D721Med (cell line): ENCODE measurements around the gene BCAP29.

ENCODE experiments used
- DNase-seq: peaks from one replicate; pipeline ENCODE4 v3.0.0; 2011; ENCODE audit warnings: low spot score; ENCODE audit not compliant: insufficient read length
- FAIRE-seq: peaks from 2 replicates; lab custom pipeline; 2011; peaks lifted over from hg19 to GRCh38; lab: Jason Lieb, UNC
- TF ChIP-seq, protein P1 (sequence below): IDR thresholded peaks from 2 replicates; pipeline ENCODE4 v1.5.1; 2012; ENCODE audit warnings: mild to moderate bottlenecking, control low read depth; ENCODE audit not compliant: insufficient read depth; ENCODE audit errors: missing control alignments

The BCAP29 gene

DNA sequence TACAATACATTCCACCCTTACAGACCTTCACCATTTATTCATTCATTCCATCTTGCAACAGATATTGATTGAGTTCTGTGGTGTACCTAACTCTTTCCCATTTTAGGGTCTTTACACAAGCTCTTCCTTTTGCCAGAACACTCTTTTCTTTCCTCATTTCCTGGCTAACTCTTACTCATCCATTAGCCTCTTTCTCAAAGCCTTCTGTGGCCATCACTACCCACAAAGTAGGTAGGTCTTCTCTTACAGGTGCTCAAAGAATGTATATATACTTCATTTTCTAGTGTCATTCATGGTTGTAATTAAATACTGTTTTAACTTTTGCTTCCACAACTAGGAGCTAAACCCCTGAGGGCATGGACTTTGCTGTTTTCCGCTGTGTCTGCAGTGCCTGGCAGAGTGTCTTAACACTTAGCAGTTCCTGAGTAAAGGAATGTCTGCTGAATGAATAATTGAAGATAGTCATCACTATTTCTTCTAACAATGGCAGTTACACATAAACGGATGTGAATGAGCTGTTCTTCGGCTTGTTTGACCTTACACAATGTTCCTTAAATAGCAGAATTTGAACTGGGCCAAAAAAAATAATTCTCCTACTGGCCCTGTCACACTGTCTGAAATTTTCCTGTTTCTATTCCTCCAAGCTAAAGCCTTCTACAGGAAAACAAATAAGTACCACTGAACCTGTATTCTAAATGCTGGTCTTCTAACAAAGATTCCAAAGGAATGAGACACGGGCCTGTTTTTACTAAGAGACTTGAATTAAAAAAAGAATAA is 15.1 kb downstream of the BCAP29 start:
- DNase-seq, result no peak

DNA sequence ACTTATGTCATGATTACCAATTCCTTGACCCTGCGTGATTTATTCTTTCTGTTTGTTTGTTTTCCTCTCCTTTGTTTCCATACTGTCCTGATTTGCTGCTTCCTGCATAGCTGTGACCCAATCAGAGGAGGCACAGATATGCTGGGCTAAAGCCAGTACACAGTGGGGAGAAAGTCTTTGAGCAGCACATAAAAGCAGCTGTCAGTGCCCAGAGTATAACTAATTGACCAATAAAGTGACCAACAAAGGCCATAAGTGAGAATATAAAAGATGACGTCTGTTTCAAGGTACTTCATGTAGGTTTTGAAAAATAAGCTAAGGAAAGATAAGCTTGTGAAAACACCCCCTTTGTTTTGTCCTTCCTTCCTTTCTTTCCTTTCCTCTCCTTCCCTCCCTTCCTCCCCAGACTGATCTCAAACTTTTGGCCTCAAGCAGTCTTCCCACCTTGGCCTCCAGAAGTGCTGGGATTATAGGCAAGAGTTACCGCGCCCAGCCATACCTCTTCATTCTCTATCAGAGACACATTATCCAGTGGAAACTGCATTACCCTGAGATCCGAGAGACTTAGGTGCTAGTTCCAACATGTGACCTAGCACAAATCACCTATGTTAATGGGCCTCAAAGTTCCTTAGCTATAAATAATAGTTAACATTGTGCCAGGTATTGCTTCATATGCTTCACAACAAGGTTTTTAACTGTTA is 17.0 kb downstream of the BCAP29 start:
- no peak for FAIRE-seq
- no peak for DNase-seq

More for the DNA sequence above, 15.1 kb downstream of the BCAP29 start:
- TF ChIP-seq, protein P1, sequence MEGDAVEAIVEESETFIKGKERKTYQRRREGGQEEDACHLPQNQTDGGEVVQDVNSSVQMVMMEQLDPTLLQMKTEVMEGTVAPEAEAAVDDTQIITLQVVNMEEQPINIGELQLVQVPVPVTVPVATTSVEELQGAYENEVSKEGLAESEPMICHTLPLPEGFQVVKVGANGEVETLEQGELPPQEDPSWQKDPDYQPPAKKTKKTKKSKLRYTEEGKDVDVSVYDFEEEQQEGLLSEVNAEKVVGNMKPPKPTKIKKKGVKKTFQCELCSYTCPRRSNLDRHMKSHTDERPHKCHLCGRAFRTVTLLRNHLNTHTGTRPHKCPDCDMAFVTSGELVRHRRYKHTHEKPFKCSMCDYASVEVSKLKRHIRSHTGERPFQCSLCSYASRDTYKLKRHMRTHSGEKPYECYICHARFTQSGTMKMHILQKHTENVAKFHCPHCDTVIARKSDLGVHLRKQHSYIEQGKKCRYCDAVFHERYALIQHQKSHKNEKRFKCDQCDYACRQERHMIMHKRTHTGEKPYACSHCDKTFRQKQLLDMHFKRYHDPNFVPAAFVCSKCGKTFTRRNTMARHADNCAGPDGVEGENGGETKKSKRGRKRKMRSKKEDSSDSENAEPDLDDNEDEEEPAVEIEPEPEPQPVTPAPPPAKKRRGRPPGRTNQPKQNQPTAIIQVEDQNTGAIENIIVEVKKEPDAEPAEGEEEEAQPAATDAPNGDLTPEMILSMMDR, result no peak
- no peak for FAIRE-seq

DNA sequence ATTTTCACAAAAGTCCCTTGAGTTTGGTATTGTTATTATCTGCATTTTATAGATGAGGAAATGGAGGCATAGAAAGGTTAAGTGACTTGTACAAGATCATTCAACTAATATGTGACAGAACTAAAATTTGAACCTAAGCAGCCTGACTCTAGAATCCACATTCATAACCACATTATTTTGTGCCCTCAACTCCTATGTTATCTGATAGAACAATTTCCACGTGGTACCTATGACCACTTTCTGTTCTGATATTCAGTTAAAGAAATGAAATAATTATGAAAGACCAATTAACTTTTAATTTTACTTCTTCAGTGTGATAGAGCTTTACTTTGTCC is 17.5 kb downstream of the BCAP29 start:
- TF ChIP-seq, protein P1, result no peak
- DNase-seq (no peak), FAIRE-seq (no peak)

More for the DNA sequence above, 17.0 kb downstream of the BCAP29 start:
- TF ChIP-seq, protein P1, result no peak

DNA sequence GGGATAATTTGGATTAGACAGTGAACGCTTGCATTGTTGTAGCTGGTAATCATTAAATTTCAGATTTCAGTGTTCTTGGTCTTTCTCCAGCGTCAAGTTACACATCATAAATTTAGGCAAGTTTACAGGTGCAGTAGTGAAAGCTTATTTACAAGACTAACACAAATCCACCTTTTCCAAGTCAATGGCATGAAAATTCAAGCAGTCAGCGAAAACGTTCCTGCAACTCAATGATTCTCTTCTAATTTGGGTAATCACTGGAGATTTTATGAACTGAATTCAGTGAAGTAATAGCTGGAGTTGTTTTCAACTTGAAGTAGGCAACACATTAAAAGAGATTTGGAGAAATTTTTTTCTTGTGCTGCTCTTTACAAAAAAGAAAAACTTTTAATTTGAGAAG is 17.9 kb downstream of the BCAP29 start:
- TF ChIP-seq, protein P1, result no peak
- no peak for DNase-seq
- no peak for FAIRE-seq

DNA sequence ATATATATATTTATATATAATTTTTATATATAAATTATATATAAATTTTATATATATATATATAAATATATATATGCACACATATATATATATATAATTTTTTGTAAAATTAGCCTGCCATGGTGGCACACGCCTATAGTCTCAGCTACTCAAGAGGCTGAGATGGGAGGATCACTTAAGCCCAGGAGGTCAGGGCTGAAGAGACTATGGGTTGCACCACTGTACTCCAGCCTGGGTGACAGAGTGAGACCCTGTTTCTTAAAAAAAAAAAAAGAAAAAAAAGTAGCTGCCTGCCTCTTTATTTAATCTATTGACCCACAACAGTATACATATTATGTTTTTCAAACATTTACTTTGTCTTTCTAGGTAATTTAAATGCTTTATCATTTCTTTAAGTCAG is 19.2 kb downstream of the BCAP29 start:
- FAIRE-seq (no peak), DNase-seq (no peak)
- TF ChIP-seq, protein P1, result no peak

DNA sequence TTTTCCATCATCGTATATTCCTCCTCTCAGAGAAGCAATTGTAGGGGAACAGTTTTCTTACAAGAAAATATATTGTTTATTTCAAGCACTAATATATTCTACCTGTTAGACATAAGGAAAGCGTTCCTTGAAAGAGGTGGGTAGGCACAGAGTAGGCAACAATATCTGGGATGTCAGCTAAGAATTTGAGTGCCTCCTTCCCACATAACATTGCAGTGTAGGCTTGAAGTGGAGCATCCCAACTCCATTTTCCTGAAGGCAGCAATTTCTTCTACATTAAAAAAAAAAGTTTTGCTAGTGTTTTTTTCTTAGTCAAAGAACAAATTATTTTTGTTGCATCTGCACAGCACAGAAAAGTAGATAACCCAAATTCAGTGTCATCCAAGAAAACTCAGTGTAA is 20.8 kb downstream of the BCAP29 start:
- DNase-seq (no peak), FAIRE-seq (no peak)
- TF ChIP-seq, protein P1, result no peak

DNA sequence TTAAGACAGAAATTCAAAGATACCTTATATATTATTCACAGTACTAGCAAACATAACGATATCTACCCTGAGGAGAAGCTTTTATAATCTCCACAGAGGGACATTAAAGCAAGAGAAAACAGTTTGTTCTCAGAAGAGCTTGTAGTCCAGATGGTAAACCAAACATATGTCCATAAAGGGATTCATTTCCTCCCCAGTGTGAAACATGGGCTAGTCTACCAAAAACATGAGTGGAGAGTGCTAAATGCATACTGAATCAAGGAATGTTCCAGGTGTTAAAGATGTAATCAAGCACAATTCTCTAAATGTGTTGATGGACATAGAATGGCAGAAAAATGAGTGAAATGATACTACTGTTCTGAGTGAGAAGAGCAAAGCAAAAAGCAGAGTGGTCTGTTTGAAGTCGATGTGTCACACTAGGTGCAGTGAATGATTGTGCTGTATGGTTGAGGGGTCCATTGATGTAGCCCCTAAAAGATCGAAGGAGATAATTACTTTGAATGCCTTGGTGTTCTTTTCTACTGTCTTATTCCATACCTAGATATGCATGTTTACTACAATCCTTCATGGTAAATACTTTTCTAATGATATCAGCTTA is 25.3 kb downstream of the BCAP29 start:
- TF ChIP-seq, protein P1, result no peak
- FAIRE-seq (no peak), DNase-seq (no peak)
